Pancreas (tissue), 10 donors: ENCODE results near the gene CEP131. TPM values are rescaled to one million over a fixed set of nuclear protein-coding genes. Genes with fewer than 3 reads are reported as not detected.

Experiments used
- ATAC-seq, 4 donors: fragments of 200-7000 bp; cut with Tn5 transposase; one replicate each; pipeline versions ENCODE4 v1.8.0 to v1.9.1; 2020; ENCODE audit warnings: mild to moderate bottlenecking in 4 of 4, moderate library complexity in 4 of 4
- DNase-seq, 6 donors: peaks; one replicate each; pipeline ENCODE4 v3.0.0-alpha.2; 2020
- FAIRE-seq: peaks from 2 replicates; lab custom pipeline; 2012; peaks lifted over from hg19 to GRCh38; lab: Jason Lieb, UNC
- H3K27ac ChIP-seq, 4 donors: fragments of 200-600 bp; sonication (generic); 1 replicate in 3 of 4; 2 replicates in 1 of 4; pipeline versions ENCODE4 v1.5.0 to v1.8.0; 2020
- H3K27me3 ChIP-seq, 4 donors: fragments of 200-600 bp; one replicate each; pipeline ENCODE4 v1.8.0; 2021
- H3K36me3 ChIP-seq, 3 donors: fragments of 200-600 bp; sonication (generic) in 1 of 3; one replicate each; pipeline versions ENCODE4 v1.5.0 to v1.8.0; 2020 to 2021
- H3K4me1 ChIP-seq, 3 donors: fragments of 200-600 bp; one replicate each; pipeline ENCODE4 v1.8.0; 2021
- H3K4me3 ChIP-seq, 4 donors: fragments of 200-600 bp; sonication (generic) in 2 of 4; one replicate each; pipeline versions ENCODE4 v1.5.0 to v1.8.0; 2020 to 2021
- H3K9me3 ChIP-seq, 4 donors: fragments of 200-600 bp; one replicate each; pipeline ENCODE4 v1.8.0; 2021
- WGBS, 2 donors: extraction: QIAGEN DNeasy Blood & Tissue Kit; methylation state at CpG; one replicate each; pipeline ENCODE4 v1.1.7; 2013; 5-methylcytosine and 5-hydroxymethylcytosine counted together
- intact Hi-C, 3 donors: fragments of 100-400 bp; cut with DNase I; formaldehyde crosslinking; loops; one replicate each; pipeline versions ENCODE4 v1.11.1 to v1.14.2; 2022
- polyA plus RNA-seq, 2 donors: library from polyadenylated mRNA; stranded (reverse); fragments of 200-250 nt; gene quantifications; one replicate each; pipeline ENCODE4 v1.2.3, GENCODE V29; 2013
- total RNA-seq, 6 donors: library from RNA; stranded (reverse); fragmentation: NEBNext Ultra II Directional in 4 of 6; extraction: Animal tissue kit (Norgen Biotek cat#: 25700) in 4 of 6; gene quantifications; one replicate each; pipeline versions ENCODE4 v1.2.1 to v1.2.4, GENCODE V29; 2021 to 2023
- TF ChIP-seq, protein P1 (sequence below), 4 donors: fragments of 200-600 bp; sonication (generic) in 3 of 4; IDR thresholded peaks; one replicate each; pipeline versions ENCODE4 v1.5.0 to v1.8.0; 2021; ENCODE audit warnings: antibody characterized with exemption in 4 of 4
- donor health status: healthy with polysubstance abuse.
- donor health status: DM: no; HTN: no; CAD: no; lungs with moderate emphysema.
- donor health status: DM: no; HTN: no; CAD: no.
- donor health status: control.
- donor health status: control.
- donor health status: Bipolar disorder and iron deficiency.
- donor health status: DM: yes; HTN: yes; CAD: no.
- donor health status: DM: no; HTN: no; CAD: no.
- donor health status: DM: no; HTN: no; CAD: no.
- donor health status: DM: yes; HTN: yes; CAD: no.

The CEP131 gene
- total and polyA plus RNA-seq, 8 donors: 3.4 to 22.8 (median 4.6) TPM

DNA sequence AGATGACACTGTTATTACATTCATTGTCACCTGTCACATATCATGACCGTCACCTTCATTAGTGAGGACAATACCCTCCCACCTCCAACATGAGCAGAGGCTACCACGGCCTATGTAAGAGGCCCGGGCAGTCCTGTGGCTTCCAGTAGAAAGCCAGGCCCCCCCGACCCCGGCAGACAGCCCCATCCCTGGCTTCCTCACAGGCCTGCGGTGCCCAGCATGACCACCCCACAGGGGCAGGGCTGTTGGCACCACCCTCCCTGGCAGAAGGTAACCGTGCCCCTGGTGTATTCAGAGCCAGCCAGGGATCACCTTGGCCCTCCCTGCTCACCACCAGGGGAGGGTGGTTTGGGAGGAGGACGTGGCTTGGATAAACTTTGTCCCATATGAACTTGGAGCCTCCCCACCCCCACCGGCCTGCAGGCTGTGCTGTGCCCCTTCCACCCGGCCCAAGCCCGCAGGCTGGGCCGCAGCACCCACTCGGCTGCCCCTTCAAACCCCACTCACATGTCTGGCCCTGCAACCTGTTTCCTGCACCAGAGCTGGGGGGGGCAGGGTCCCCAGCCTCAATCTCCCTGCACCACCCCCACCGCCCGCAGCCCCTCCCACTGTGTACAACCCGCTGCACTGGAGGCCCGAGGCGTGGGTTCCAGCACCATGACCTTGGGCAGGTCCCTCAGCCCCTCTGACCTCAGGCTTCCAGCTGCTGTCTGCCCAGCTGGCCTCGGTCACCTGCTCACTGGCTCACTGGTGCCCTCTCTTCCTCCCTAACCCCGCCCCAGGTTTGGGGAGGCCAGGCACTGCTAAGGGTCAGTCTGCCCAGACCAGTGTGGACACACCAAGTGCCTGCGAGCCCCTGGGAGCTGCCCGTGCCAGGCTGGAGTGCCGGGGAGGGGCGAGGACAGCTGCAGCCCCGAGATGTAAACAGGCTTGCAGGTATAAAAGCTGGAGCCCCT is 44.4 kb downstream of the CEP131 start:
- FAIRE-seq (no peak), DNase-seq (peak in 2 of 6 donors; percentile 32 to 59), ATAC-seq (peak in 1 of 4 donors; percentile 22)
- Histone ChIP-seq H3K4me3 (no peak overlapping the region), H3K9me3 (no peaks in the 10 kb centered on the region), H3K27ac (no peak overlapping the region), H3K27me3 (no peaks in the 10 kb centered on the region), H3K36me3 (no peaks in the 10 kb centered on the region), H3K4me1 (no peaks in the 10 kb centered on the region)
- TF ChIP-seq, protein P1, sequence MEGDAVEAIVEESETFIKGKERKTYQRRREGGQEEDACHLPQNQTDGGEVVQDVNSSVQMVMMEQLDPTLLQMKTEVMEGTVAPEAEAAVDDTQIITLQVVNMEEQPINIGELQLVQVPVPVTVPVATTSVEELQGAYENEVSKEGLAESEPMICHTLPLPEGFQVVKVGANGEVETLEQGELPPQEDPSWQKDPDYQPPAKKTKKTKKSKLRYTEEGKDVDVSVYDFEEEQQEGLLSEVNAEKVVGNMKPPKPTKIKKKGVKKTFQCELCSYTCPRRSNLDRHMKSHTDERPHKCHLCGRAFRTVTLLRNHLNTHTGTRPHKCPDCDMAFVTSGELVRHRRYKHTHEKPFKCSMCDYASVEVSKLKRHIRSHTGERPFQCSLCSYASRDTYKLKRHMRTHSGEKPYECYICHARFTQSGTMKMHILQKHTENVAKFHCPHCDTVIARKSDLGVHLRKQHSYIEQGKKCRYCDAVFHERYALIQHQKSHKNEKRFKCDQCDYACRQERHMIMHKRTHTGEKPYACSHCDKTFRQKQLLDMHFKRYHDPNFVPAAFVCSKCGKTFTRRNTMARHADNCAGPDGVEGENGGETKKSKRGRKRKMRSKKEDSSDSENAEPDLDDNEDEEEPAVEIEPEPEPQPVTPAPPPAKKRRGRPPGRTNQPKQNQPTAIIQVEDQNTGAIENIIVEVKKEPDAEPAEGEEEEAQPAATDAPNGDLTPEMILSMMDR (IDR thresholded peaks at IDR 0.05): no peak
- 66% methylated on average over 24 to 25 of the region's 25 CpGs for whole genome bisulfite sequencing, 2 donors
- intact Hi-C loops: no loop called here

DNA sequence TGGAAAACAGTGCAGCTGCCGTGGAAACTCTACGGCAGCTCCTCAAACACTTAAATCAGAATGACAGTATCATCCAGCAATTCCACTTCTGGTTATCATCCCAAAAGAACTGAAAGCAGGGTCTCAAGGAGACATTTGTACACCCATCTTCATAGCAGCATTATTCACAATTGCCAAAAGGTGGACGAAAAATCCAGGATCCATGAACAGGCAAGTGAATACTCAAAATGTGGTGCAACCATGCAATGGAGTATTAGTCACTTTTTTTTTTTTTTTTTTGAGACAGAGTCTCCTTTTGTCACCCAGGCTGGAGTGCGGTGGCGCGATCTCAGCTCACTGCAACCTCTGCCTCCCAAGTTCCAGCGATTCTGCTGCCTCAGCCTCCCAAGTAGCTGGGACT is 46.1 kb downstream of the CEP131 start:
- no peak for FAIRE-seq

DNA sequence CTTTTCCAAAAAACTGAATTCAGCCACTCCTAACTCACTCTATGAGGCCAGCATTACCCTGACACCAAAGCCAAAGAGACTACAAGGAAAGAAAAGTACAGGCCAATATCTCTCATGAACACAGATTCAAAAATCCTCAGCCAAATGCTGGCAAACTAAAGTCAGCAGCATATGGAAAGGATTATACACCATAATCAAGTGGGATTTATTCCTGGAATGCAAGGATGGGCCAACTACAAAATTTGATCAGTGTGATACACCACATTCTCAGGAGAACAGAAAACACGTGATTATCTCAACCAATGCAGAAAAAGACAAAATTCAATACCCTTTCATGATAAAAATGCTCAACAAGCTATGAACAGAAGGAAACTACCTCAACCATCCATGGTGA is 49.0 kb downstream of the CEP131 start:
- Histone ChIP-seq H3K4me1 (no peaks in the 10 kb centered on the region), H3K36me3 (no peaks in the 10 kb centered on the region), H3K27ac (no peak overlapping the region), H3K4me3 (no peak overlapping the region), H3K9me3 (no peaks in the 10 kb centered on the region), H3K27me3 (no peaks in the 10 kb centered on the region)
- ATAC-seq (no peak), FAIRE-seq (no peak), DNase-seq (no peak)
- TF ChIP-seq, protein P1 (IDR thresholded peaks at IDR 0.05): no peak
- intact Hi-C loops: no loop called here
- 87 to 92% methylated on average over 1 of the region's 1 CpG for WGBS, 2 donors

More for the DNA sequence above, 46.1 kb downstream of the CEP131 start:
- intact Hi-C loops: no loop called here
- H3K9me3 ChIP-seq: no peaks in the 10 kb centered on the region
- ATAC-seq (no peak), DNase-seq (no peak)
- H3K27ac ChIP-seq: no peak overlapping the region
- no peak overlapping the region for H3K4me3 ChIP-seq
- no peaks in the 10 kb centered on the region for H3K27me3 ChIP-seq
- no peaks in the 10 kb centered on the region for H3K36me3 ChIP-seq
- no peaks in the 10 kb centered on the region for H3K4me1 ChIP-seq
- TF ChIP-seq, protein P1 (IDR thresholded peaks at IDR 0.05): no peak
- WGBS, 2 donors: 96% methylated on average over 7 of the region's 7 CpGs

DNA sequence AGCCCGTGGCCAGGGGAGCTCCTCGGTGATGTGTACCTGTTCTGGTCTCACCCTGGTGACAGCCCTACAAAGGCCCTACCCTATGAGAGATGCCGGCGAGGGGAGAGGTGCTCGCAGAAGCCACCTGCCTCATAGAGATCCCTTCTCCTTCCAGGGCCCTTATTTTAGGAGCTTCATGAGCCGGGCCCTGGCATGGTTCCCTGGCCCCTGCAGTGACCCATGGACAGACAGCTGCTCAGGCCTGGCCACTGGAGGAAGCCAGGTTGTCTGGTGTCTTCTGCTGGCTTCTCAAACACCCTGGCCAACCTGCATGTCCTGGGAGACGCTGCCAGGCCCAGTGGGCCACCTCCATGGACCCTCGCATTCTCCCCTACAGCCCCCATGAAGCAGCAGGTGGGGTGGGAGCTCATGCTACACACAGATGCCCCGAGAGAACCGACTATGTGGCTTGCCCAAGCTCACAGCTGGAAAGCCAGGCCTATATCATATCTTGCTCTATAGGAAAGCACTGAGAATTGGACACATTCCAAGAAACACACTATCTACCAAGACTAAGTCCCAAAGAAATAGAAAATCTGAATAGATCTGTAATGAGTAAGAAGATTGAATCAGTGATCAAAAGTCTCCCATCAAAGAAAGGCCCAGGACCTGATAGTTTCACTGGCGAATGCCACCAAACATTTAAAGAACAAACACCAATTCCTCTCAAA is 49.6 kb downstream of the CEP131 start:
- Histone ChIP-seq H3K4me3 (no peak overlapping the region), H3K36me3 (no peaks in the 10 kb centered on the region), H3K4me1 (no peaks in the 10 kb centered on the region), H3K27me3 (no peaks in the 10 kb centered on the region), H3K27ac (no peak overlapping the region), H3K9me3 (no peaks in the 10 kb centered on the region)
- TF ChIP-seq, protein P1 (IDR thresholded peaks at IDR 0.05): no peak
- intact Hi-C loops: no loop called here
- FAIRE-seq (no peak), DNase-seq (peak in 1 of 6 donors; percentile 40), ATAC-seq (no peak)
- WGBS, 2 donors: 89 to 91% methylated on average over 11 of the region's 11 CpGs
